ENCODE results near the gene EVI5L.

EVI5L gene

DNA sequence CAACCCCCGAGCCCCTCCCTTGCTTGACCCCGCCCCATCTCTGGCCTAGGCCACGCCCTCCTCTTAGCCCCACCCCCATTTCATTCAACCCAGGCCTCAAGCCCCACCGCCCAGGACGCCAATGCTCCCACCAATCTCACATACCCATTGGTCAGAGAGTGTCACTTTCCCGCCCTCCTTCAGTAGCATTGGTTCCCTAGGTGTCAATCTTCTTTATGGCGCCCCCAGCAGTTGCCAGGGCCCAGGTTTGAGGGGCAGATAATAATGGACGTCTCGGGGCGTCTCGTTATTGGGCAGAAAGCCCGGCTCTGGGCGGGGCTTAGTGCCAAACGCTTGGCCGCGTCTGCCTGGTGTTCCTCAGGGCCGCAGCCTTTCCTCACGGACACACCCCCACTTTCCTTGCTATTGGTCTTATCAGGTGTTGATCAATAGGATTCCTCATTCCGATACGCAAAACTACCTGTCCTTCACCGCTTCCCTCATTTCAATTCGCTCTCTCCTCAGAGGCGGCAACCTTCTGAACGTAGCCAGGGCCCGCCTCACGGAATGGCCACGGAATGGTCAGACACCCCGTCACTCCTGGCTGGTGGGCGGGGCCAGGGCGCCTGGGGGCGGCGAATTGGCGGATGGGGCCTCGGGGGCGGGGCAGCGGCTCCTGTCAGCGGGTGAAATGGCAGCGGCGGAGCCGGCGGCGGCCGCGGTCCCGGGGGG, at the start of gene EVI5L:
EVI5L (plus strand) TSS at position 658 of the 711 bp plus-strand sequence. CDS start 16,325 bp downstream, outside the sequence.
- in situ Hi-C loops (cut with HindIII; ENCODE audit: low pct_ligation_motif_present, low sequenced_read_pairs): no loop called here
- H3K27ac ChIP-seq: no peak within 1 kb of the TSS
- TF ChIP-seq, protein P1, sequence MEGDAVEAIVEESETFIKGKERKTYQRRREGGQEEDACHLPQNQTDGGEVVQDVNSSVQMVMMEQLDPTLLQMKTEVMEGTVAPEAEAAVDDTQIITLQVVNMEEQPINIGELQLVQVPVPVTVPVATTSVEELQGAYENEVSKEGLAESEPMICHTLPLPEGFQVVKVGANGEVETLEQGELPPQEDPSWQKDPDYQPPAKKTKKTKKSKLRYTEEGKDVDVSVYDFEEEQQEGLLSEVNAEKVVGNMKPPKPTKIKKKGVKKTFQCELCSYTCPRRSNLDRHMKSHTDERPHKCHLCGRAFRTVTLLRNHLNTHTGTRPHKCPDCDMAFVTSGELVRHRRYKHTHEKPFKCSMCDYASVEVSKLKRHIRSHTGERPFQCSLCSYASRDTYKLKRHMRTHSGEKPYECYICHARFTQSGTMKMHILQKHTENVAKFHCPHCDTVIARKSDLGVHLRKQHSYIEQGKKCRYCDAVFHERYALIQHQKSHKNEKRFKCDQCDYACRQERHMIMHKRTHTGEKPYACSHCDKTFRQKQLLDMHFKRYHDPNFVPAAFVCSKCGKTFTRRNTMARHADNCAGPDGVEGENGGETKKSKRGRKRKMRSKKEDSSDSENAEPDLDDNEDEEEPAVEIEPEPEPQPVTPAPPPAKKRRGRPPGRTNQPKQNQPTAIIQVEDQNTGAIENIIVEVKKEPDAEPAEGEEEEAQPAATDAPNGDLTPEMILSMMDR (IDR thresholded peaks at IDR 0.05; ENCODE audit: low read depth, low read length, missing control alignments): no peak
- H3K4me3 ChIP-seq (ENCODE audit: low read depth, low read length): peak within 1 kb of the TSS; percentile 65
- no peaks in the 10 kb centered on the region for H3K27me3 ChIP-seq (replicated peaks)
- no peaks in the 10 kb centered on the region for H3K36me3 ChIP-seq (replicated peaks)
- peak; percentile 100 for DNase-seq

DNA sequence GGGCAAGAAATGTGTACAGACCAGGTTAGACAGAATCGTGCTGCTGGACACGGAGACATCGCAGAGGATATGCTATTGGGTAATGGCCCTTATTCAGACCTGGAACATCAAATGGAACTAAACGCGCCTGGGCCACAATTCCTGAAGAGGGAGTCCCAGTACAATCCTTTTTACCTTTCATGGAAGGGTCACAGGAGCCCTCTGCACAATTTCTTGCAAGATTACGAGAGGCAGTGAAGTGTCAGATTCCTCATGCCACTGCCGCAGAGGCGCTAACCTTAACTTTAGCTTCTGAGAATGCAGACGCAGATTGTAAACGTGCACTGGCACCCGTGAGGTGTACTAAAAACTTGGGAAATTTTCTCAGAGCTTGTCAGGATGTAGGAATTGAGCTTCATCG, 48.9 kb upstream of the EVI5L start:
- H3K27ac ChIP-seq: no peak overlapping the region
- H3K4me3 ChIP-seq (ENCODE audit: low read depth, low read length): no peak overlapping the region
- no peak for DNase-seq
- TF ChIP-seq, protein P1 (IDR thresholded peaks at IDR 0.05; ENCODE audit: low read depth, low read length, missing control alignments): no peak
- no peaks in the 10 kb centered on the region for H3K27me3 ChIP-seq (replicated peaks)
- H3K36me3 ChIP-seq (replicated peaks): no peaks in the 10 kb centered on the region
- in situ Hi-C loops (cut with HindIII; ENCODE audit: low pct_ligation_motif_present, low sequenced_read_pairs): no loop called here

DNA sequence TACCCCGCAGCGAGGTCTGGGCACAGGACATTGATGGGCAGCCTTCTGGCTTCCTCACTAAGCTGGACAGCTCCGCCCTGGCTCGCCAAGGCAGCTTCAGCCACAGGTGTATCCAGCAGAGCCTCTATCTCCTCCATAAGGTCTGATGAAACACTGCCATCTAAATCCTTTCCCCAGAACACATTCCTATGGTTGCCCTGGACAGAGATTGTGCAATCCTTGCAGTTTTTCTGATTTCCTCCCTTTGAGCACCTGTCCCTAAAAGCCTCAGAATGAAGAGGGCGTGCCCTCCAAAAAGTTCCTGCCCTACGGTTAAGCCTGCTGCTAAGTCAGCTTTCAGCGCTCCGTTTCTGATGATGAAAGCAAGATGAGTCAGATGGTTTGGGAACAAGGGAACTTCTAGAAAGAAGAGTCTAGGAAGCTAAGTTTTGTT, 46.0 kb upstream of the EVI5L start:
- Histone ChIP-seq H3K27ac (no peak overlapping the region), H3K4me3 (ENCODE audit: low read depth, low read length) (no peak overlapping the region), H3K27me3 (replicated peaks) (peaks cover 17% of the 10 kb centered on the region), H3K36me3 (replicated peaks) (no peaks in the 10 kb centered on the region)
- in situ Hi-C loops (cut with HindIII; ENCODE audit: low pct_ligation_motif_present, low sequenced_read_pairs): no loop called here
- TF ChIP-seq, protein P1 (IDR thresholded peaks at IDR 0.05; ENCODE audit: low read depth, low read length, missing control alignments): no peak
- DNase-seq: peak; percentile 7

DNA sequence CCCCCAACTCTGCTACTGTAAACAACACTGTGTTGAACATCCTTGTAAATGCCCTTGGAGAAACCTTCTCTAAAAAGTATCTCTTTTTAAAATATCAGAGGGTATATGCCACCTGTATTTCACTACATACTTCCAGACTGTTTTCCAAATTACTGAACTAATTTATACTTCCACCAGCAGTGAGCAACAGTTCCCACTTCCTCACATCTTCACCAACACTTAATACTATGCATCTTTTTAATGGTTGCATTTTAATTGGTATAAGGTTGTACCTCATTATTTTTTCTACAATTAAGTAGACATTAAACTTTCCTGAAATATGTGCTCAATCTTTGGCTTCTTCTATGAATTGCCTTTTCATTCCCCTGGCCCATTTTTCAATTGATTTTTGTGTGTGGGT, 45.2 kb upstream of the EVI5L start:
- TF ChIP-seq, protein P1 (IDR thresholded peaks at IDR 0.05; ENCODE audit: low read depth, low read length, missing control alignments): no peak
- no peak overlapping the region for H3K4me3 ChIP-seq (ENCODE audit: low read depth, low read length)
- in situ Hi-C loops (cut with HindIII; ENCODE audit: low pct_ligation_motif_present, low sequenced_read_pairs): no loop called here
- H3K27ac ChIP-seq: no peak overlapping the region
- DNase-seq: no peak
- peaks cover 24% of the 10 kb centered on the region for H3K27me3 ChIP-seq (replicated peaks)
- no peaks in the 10 kb centered on the region for H3K36me3 ChIP-seq (replicated peaks)

DNA sequence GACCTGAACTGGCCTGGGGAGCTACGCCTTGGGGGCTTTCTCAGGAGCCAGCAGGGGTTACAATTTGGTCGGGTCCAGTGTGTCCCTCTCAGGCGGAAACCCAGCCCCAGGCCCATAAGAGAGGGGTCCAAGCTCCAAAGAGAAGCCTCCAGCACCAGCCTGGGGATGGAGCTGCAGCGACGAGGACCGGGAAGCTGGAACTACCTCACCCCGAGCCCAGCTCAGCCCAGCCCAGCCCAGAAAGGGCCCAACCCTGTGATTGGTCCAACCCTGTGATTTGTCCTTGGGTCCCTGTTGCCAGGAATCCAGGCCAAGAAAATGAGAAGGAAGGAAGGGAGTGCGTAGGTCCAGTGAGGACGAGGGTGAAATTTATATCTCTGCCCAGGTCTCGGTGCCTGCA, 42.9 kb upstream of the EVI5L start:
- no peak for DNase-seq
- no peak overlapping the region for H3K27ac ChIP-seq
- TF ChIP-seq, protein P1 (IDR thresholded peaks at IDR 0.05; ENCODE audit: low read depth, low read length, missing control alignments): no peak
- in situ Hi-C loops (cut with HindIII; ENCODE audit: low pct_ligation_motif_present, low sequenced_read_pairs): no loop called here
- H3K36me3 ChIP-seq (replicated peaks): no peaks in the 10 kb centered on the region
- H3K4me3 ChIP-seq (ENCODE audit: low read depth, low read length): no peak overlapping the region
- peaks cover 24% of the 10 kb centered on the region for H3K27me3 ChIP-seq (replicated peaks)
